Upper lobe of right lung (tissue), 1 donor: ENCODE measurements around the gene SCLY. TPM values are rescaled to one million over a fixed set of nuclear protein-coding genes. Genes with fewer than 3 reads are reported as not detected.

Experiments
- ATAC-seq: fragments of 200-7000 bp; cut with Tn5 transposase; one replicate; pipeline ENCODE4 v1.9.1; 2020; ENCODE audit warnings: mild to moderate bottlenecking, moderate library complexity
- DNase-seq: peaks from one replicate; pipeline ENCODE4 v3.0.0-alpha.2; 2020
- H3K27ac ChIP-seq: fragments of 200-600 bp; one replicate; pipeline ENCODE4 v1.8.0; 2022
- H3K27me3 ChIP-seq: fragments of 200-600 bp; one replicate; pipeline ENCODE4 v1.8.0; 2022; ENCODE audit warnings: mild to moderate bottlenecking
- H3K36me3 ChIP-seq: fragments of 200-600 bp; one replicate; pipeline ENCODE4 v1.8.0; 2022
- H3K4me1 ChIP-seq: fragments of 200-600 bp; one replicate; pipeline ENCODE4 v1.8.0; 2022
- H3K4me3 ChIP-seq: fragments of 200-600 bp; one replicate; pipeline ENCODE4 v1.8.0; 2022; ENCODE audit warnings: mild to moderate bottlenecking
- H3K9me3 ChIP-seq: fragments of 200-600 bp; one replicate; pipeline ENCODE4 v1.8.0; 2022
- CTCF ChIP-seq: fragments of 200-600 bp; IDR thresholded peaks from one replicate; pipeline ENCODE4 v1.8.0; 2022; ENCODE audit warnings: antibody characterized with exemption
- intact Hi-C: fragments of 100-400 bp; cut with DNase I; formaldehyde crosslinking; loops from one replicate; pipeline ENCODE4 v1.11.0; 2022
- total RNA-seq: library from RNA; stranded (reverse); fragmentation: NEBNext Ultra II Directional; extraction: Animal tissue kit (Norgen Biotek cat#: 25700); gene quantifications from one replicate; pipeline ENCODE4 v1.2.1, GENCODE V29; 2021
- donor health status: DM: no; HTN: yes; CAD: no; lungs with severe emphysema.

SCLY gene
- total RNA-seq, 1 donor from 2014 or later: 13.0 TPM

- no peak overlapping the region for H3K27ac ChIP-seq
- H3K4me1 ChIP-seq: no peaks in the 10 kb centered on the region
- H3K9me3 ChIP-seq: no peaks in the 10 kb centered on the region
- H3K27me3 ChIP-seq: no peaks in the 10 kb centered on the region
- DNase-seq: no peak
- TF ChIP-seq CTCF: no peak
- H3K36me3 ChIP-seq: peaks cover 56% of the 10 kb centered on the region
- intact Hi-C loops: no loop called here
- no peak for ATAC-seq
- H3K4me3 ChIP-seq: no peak overlapping the region
Observed at GRCh38 chr2:238025741-238026360, 35.0 kb upstream of the SCLY start.

- H3K36me3 ChIP-seq: peaks cover 63% of the 10 kb centered on the region
Observed at GRCh38 chr2:238027058-238027457, 33.7 kb upstream of the SCLY start.

GRCh38 chr2:238027591-238028415 is 33.0 kb upstream of the SCLY start:
- no peak for TF ChIP-seq CTCF
- H3K36me3 ChIP-seq: peaks cover 69% of the 10 kb centered on the region
- no peak overlapping the region for H3K4me3 ChIP-seq
- ATAC-seq: peak; percentile 30
- intact Hi-C loops: no loop called here
- no peak overlapping the region for H3K27ac ChIP-seq
- DNase-seq: no peak
- H3K4me1 ChIP-seq: no peaks in the 10 kb centered on the region
- no peaks in the 10 kb centered on the region for H3K27me3 ChIP-seq
- H3K9me3 ChIP-seq: no peaks in the 10 kb centered on the region

More at GRCh38 chr2:238027058-238027457, 33.7 kb upstream of the SCLY start:
- intact Hi-C loops: no loop called here
- no peak overlapping the region for H3K27ac ChIP-seq
- H3K4me1 ChIP-seq: no peaks in the 10 kb centered on the region
- ATAC-seq (no peak), DNase-seq (no peak)
- no peak for TF ChIP-seq CTCF
- no peaks in the 10 kb centered on the region for H3K9me3 ChIP-seq
- no peak overlapping the region for H3K4me3 ChIP-seq
- no peaks in the 10 kb centered on the region for H3K27me3 ChIP-seq

DNA sequence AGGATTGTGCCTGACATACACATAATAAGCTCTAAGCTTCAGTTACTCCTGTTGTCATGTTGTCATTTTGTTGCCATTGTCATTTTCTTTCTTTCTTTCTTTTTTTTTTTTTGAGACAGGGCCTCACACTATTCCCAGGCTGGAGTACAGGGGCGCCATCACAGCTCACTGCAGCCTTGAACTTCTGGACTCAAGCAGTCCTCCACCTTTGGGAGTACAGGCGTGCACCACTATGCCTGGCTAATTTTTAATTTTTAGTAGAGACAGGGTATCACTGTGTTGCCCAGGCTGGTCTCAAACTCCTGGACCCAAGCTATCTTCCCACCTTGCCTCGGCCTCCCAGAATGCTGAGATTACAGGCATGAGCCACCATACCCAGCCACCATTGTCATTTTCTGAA is 30.9 kb upstream of the SCLY start:
- ATAC-seq (no peak), DNase-seq (no peak)
- H3K27me3 ChIP-seq: no peaks in the 10 kb centered on the region
- no peak overlapping the region for H3K27ac ChIP-seq
- H3K4me3 ChIP-seq: no peak overlapping the region
- intact Hi-C loops: no loop called here
- no peaks in the 10 kb centered on the region for H3K9me3 ChIP-seq
- peaks cover 70% of the 10 kb centered on the region for H3K36me3 ChIP-seq
- no peak for TF ChIP-seq CTCF
- no peaks in the 10 kb centered on the region for H3K4me1 ChIP-seq

- H3K27me3 ChIP-seq: no peaks in the 10 kb centered on the region
- no peak overlapping the region for H3K27ac ChIP-seq
- H3K9me3 ChIP-seq: no peaks in the 10 kb centered on the region
- DNase-seq (no peak), ATAC-seq (no peak)
- peaks cover 66% of the 10 kb centered on the region for H3K36me3 ChIP-seq
- no peak overlapping the region for H3K4me3 ChIP-seq
- no peaks in the 10 kb centered on the region for H3K4me1 ChIP-seq
- TF ChIP-seq CTCF: no peak
- intact Hi-C loops: no loop called here
Observed at GRCh38 chr2:238030422-238031155, 30.2 kb upstream of the SCLY start.
